HL-60/S4 treated with phorbol 12-myristate 13-acetate at 8.2 ng/mL for 4 days and 3 days (cell line): ENCODE measurements around the gene MTMR3.

ENCODE experiments used
- in situ Hi-C: fragments of 300-500 bp; cut with MboI; formaldehyde crosslinking; loops from 2 replicates; pipeline ENCODE4 v1.15.0; 2022; ENCODE audit warnings: low sequenced_read_pairs

The MTMR3 gene

DNA sequence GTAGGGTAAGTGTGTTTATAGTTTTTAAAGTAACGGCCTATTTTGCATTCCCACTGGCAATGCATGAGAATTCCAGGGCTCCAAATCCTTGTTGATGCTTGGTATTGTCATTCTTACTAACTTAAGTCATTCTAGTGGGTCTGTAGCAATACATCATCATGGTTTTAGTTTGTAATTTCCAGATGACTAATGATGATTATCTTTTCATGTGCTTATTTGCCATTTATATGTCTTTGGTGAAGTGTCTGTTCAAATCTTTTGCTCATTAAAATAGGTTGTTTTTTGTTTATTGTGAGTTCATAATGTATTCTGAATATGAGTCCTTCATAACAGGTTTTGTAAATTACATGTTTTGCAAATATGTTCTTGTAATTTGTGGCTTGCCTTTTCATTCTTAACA lies 31.2 kb downstream of the MTMR3 start:
- in situ Hi-C loops = no loop called here

DNA sequence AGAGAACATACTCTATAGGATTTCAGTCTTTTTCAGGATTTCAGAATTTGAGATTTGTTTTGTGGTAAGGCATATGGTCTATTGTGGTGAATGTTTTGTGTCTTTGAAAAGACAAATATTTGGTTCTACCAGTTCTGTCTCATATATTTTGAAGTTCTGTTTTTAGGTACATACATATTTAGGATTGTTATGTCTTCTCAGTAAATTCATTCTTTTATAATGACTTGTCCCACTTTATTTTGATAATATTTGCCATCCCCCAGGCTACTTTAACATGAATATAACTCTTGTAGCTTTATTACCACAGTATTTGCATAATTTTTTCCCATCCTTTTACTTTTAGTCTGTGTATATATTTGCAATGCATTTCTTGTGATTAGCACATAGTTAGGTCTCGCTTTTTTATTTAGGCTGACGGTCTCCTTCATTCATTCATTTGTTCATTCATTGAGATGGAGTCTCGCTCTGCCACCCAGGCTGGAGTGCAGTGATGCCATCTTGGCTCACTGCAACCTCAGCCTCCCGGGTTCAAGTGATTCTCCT lies 32.1 kb downstream of the MTMR3 start:
- in situ Hi-C loops = no loop called here

DNA sequence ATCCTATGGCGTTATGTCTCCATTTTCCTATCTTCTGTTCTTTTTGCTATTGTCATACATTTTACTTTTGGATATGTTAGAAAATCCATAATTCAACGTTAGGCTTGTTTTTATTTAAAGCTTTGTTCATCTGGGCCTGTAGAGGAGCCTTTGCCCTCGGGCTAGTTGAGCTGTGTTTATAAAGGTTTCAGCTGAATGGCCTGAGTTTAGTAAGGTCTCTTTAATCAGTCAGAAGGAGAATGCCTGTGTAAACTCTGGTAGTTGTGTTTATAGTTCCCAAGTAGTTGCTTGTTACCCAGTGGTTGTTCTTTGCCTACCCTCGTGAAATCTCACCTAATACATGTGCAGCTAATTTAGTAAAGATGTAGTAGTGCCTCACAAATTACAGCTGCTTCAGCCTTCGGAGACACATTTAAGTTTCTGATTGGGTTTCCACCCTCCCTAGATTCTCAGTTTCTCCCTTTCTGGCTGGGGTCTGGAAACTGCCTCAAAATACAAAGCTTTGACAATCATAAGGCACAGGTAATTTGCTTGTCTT lies 33.1 kb downstream of the MTMR3 start:
- in situ Hi-C loops = no loop called here

DNA sequence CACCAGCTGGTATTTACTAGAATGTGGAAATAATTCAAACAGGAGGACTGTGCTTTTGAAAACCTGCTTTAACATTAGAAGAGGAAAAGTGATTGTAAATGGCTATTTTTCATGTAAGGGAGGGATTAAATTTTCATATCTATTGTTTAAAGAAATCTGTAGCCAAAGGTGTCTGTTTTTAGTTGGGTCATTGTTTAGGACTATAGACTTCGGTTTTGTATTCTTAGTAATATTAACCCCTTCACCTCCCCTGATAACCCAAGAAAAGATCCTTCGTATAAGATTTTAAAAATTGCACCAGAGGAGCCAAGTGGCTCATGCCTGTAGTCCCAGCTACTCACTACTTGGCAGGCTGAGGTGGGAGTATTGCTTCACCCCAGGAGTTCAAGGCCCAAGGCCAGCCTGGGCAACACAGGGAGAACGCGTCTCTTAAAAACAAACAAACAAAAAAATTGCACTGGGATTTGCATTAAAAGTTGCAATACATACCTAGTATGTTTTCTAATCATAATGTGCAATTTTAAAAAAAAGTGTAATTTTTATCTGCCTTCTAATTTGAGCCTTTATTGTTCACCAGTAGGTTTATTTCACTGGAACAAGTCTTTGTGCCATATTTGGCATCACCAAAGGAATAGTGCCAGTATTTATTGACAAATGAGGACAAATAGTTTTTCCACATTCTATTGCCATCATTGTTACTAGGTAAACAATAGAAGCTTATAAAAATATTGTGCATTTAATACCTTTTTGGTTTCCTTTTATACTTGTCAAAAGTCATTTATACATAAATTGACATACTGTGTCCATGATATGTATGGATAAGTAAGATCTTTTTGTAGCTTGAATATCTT lies 34.3 kb downstream of the MTMR3 start:
- in situ Hi-C loops = no loop called here

DNA sequence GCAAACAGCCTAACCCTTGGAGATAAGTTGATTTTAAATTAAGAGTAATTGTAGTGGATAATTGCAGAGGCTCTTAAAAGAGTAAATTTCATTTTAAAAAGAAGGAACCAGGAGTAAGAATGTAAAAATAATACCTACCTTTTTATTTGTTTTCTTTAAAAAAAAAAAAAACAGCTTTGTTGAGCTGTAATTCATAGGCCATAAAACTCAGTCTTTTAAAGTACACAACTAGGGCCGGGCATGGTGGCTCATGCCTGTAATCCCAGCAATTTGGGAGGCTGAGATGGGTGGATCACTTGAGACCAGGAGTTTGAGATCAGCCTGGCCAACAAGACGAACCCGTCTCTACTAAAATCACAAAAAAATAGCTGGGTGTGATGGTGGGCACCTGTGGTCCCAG lies 42.4 kb downstream of the MTMR3 start:
- in situ Hi-C loops = no loop called here

DNA sequence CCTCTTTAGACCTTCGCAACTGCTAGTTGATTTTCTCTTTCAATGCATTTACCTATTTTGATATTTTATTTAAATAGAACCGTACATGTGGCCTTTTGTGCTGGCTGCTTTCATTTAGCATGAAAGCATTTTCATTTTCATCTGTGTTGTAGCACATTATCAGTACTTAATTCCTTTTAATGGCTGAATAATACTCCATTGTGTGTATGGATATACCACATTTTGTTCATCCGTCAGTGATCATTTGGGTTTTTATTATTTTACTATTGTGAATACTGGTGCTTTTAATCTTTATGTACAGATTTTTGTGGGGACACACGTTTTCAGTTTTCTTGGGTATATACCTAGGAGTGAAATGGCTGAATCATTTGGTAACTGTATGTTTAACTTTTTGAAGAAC lies 43.1 kb downstream of the MTMR3 start:
- in situ Hi-C loops = no loop called here

DNA sequence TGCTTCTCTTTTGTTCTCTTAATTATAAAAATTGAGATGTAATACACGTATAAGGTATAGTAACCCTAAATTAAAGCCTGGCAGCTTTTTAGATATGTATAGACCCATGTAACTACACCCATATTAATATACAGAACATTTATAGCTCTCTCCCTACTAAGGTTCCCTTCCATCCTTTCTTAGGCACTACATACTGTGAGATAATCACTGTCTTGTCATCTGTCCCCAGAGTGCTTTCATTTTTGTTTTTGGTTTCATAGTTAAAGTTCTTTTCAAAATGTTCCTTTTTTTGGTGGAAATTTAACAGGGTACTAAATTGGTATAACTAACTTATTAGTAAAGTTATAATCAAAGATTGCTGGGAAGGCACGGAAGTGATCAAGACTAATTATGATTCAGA lies 49.2 kb downstream of the MTMR3 start:
- in situ Hi-C loops = no loop called here

DNA sequence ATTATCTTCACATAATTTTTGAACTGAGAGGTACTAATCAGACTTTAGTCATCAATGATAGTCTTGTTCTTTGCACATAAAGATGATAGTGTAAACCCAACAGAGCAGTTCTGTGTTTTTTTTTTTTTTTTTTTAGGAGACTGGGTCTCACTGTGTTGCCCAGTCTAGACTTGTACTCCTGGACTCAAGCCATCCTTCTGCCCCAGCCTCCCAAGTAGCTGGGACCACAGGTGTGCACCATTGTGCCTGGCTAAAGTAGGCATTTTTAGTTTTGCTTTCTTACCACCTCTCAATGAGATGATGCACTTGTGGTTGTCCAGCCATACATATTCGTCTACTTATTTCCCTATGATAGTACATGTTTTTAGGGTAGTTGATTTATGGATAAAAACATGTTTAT lies 50.6 kb downstream of the MTMR3 start:
- in situ Hi-C loops = no loop called here

DNA sequence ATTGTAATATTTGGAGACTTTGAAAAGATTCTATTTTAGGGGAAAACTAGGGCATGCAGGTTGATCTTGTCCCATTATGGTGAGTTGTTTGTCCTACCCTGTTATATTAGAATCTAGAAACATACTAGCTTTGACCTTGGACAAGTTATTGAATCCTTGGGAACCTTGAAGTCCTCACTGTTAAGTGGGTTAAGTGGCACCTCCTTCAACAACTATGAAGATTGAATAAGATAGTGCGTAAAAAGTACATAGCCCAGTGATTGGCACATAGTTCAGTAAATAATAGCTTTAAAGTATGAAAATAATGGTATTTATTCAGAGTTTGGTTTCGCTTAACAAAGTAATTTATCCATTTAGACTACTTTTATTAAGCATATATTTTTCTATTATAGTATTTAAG lies 51.6 kb downstream of the MTMR3 start:
- in situ Hi-C loops = no loop called here

DNA sequence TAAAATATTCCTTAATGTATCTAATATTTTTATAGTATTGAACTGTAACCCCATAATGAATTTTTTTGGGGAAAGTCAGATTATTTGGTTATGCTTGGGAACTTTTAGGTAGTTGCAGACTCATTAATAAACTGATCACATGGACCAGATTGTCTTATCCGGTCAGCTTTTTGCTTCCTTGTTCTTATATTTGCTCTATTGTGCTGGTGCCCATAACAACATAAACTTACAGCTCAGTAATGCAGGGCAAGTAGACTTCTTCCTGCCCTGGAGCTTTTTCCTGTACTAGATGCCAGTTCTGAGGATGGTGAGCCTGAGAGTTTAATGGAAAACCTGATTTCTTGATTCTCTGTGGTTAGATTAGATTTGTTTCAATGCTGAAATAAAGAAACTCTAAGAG lies 53.2 kb downstream of the MTMR3 start:
- in situ Hi-C loops = no loop called here

DNA sequence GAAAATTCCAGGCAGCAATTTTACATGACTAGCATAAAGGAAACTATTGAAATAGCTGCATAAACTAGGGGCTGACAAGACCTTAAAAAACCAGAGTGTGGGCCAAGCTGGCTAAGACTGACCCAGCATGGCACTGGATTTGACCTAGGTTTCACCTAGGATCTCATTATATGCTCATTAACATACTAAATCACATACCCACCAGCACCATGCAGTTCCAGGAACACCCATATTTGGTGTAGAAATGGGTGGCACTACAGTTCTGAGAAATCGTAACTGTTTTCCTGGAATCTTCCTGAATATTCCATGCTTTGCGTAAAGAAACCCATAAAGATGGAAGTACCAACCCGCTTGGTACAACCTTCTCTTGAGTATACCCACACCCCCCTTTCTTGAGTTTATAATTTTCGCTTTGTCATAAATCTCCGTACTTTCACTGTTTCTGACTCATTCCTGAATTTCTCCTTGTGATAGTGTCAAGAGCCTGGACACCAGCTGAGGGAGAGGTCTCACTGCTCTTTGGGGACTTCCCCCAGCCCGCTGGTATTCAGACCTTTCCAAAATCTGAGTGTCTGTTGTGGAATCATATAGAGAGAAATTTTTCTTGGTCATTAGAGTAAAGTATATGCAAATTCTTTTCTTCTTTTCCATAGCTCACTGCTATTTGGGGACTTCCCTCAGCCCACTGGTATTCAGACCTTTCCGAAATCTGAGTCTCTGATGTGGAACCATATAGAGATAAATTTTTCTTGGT lies 55.1 kb downstream of the MTMR3 start:
- in situ Hi-C loops = no loop called here

DNA sequence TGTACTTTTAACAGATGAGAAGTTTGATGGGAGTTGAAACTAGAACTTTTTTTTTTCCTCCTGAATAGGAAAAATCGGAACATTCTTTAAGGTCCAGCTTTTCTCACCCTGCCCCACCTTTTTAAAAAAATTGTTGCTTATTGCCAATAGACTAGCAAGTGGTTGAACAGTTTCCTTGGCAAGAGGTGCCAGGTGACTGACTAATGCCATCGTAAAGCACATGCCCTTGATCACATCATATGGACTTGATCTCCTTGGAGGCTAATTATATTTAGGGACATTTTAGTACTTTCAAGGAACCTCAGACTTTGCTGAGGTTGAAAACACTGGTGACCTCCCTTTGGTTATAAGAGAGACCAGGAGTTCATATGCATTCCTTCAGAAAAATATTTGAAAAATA lies 57.6 kb downstream of the MTMR3 start:
- in situ Hi-C loops = no loop called here

DNA sequence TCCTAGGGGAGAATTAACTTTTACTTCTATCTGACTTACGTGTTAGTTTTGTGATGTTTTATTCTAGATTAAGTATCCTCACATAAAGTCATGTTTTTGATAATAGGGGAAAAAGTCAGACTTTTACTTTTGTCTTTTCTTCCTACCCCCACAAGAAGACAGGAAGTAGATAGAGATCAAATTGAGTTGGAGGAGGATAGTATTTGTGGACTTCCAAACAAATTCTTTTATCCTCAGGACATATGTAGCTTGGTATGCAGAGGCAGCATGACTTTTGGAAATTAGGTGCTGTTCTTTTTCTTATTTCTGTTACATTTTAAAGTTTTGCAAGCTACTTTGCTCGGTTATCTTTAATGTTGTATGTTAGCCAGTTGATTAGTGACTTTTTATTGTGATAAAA lies 61.4 kb downstream of the MTMR3 start:
- in situ Hi-C loops = no loop called here

DNA sequence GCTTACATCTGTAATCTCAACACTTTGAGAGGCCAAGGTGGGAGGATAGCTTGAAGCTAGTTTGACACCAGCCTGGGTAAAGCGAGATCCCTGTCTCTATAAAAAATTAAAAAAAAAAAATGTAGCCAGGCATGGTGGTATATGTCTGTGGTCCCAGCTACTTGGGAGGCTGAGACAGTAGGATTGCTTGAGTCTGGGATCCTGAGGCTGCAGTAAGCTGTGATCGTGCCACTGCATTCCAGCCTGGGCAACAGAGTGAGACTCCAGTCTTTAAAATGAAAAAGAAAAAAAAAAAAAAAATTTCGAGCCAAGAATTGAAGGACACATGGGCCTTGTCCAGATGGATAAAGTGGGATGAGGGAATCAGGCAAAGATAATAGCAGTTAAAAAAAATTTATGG lies 62.5 kb downstream of the MTMR3 start:
- in situ Hi-C loops = no loop called here

DNA sequence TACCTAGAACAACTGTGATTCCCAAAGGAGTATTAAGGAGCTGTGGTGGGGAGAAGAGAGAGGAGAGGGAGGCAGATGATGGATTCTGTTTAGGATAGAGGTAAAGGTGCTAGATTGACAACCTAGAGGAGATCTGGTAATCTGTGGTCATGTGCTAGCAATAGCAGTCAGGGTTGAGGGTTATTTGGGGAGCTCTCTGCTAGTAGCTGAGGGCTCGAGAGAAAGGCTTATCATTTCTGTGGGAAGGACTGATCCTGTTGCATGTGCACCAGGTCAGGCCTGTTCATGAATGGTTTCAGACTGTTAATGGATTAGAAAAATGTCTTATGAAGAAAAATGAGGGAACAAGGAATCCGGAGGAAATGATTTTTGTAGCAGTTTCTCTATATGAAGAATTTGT lies 63.2 kb downstream of the MTMR3 start:
- in situ Hi-C loops = no loop called here

DNA sequence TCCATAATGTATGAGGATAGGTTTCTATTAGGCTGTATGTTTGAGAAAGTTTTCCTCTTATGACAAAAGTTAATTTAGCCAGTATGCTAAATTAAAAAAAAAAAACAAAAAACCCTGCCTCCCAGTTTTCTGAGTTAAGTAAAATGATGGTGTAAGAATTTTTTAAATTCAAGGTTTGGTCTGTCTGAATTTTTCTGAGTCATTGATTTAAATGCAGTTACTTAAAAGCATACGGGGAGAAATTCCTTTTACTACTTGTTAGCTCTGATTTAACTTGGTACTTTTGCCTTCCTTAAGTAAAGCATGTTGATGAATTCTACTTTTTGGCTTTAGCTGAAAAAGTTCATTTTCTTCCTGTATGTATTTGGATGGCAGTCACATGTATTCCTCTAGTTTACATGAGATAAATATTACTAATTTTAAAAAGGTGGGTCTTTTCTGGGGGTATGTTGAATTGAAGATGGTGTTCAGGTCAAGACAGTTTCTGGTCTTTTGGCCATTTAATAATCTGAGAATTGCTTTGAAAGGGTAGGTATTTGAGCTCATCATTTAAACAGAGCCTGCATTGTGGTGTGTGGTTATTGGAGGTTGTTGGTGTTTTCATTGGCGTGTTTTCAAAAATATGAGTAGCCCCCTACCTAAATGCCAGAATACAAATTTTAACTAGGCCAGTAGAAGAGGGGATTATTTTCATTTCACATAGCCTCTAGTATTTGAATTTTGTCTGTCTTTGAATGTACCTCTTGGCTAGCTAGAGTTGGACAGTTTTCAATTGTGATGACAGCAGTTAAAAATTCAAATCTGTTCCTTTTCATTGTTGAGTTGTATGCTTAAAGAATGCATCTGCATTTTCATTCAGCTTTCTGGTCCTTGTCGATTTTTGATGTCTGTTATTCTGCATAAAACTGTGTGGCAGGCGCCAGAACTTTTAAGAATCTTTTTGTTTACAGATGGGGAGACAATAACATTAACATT lies 64.7 kb downstream of the MTMR3 start:
- in situ Hi-C loops = no loop called here

DNA sequence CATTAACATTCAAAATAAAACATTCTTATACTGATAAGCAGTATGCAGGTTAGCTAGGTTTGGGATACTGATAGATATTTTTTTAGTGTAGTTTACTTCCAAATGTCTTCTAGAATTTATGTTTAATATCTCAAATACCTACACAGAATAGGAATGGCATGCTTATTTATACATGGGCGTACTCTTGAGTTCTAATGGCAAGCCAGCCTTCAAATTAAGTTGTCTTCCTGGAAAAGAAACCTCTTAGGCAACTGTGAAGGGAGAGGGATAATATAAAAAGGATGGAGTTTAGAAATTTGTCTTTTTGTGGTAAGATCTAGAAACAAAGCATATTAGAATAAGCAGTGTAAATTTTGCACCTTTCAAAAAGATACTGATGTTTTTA lies 65.4 kb downstream of the MTMR3 start:
- in situ Hi-C loops = no loop called here

DNA sequence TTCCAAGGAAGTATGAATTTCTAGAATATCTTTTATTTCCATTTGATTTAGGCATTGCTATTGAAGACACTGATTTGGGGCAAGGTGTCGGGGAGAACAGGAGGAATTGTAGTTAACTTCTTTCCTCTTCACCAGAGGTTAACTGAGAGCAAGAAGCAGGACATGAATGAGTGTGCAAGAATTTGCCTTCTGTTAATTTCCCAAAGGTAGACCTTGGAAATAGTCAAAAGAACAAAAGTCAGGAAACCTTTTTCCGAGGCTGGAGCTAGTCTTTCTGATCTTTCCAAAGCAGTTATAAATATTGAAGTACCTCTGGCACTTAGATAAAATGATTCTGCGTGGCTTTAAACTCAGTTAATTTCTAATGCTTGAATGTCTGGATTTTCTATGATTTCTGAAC lies 66.9 kb downstream of the MTMR3 start:
- in situ Hi-C loops = no loop called here

DNA sequence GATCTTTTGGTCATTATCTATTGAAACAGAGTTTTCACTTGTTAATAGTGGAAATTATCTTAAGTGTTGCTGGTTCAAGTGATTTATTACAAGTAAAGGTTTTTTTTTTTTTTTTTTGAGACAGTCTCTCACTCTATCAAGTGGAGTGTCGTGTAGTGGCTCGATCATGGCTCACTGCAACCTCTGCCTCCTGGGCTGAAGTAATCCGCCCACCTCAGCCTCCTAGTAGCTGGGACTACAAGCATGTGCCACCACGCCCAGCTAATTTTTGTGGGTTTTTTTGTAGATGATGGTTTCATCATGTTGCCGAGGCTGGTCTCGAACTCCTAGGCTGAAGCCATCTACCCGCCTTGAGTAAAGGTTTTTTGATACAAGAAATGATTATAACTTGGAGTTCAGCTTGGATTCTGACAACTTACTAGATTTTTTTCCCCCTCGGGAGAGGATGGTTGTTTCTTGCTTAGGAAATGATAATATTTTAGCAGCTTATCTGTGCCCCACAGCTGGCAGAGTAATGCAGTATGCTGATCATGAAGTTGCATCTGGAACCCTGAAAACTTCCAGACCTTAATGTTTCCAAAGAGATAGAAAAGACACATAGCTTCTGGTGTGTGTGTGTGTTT lies 68.9 kb downstream of the MTMR3 start:
- in situ Hi-C loops = no loop called here

DNA sequence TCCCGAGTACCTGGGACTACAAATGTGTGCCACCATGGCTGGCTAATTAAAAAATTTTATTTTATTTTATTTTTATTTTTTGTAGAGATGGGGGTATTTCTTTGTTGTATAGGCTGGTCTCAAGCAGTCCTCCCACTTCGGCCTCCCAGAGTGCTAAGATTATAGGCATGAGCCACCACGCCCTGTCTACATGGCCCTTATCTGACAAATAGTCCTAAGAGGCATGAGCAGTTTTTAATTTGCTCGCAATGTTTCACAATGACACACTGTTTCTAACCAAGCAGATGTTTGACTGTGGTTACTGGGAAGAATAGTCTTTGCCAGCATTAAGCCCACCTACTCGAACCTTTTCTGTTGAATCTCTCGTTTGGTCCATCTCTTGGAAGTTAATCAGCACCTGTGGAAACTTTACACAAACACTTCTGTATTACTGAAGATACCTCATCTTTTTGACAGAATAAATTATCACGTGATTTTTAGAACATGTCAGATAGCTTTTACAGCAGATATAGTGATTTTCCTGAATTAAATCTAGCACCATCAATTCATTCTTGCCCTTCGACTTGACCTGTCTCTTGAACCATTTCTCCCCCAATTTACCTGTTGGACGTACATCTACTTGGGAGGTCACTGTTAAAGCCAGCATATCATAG lies 71.4 kb downstream of the MTMR3 start:
- in situ Hi-C loops = no loop called here
